ENCODE data around the gene HNRNPC. TPM values are rescaled to one million over a fixed set of nuclear protein-coding genes. Genes with fewer than 3 reads are reported as not detected.

HNRNPC gene
- total and polyA plus RNA-seq, 9 of the 15 experiments (the other 6 are each of a cell fraction or from before 2014, with no cell fraction given): 679 to 1,557 (median 1,191) TPM

GRCh38 chr14:21209185-21209584 lies 60.1 kb downstream of the HNRNPC start:
- Histone ChIP-seq H3K4me2 (ENCODE audit: insufficient read depth, low read length) (no peak overlapping the region), H3K27ac (ENCODE audit: extremely low read depth, low read depth, low read length) (no peak overlapping the region), H3K9me3 (replicated peaks; ENCODE audit: control insufficient read depth, insufficient read depth, low read depth, low read length) (no peaks in the 10 kb centered on the region), H4K20me1 (replicated peaks; ENCODE audit: control insufficient read depth, insufficient read depth, low read length) (peaks cover under 1% of the 10 kb centered on the region; the same call in 1 of the 2 replicates), H3K36me3 (ENCODE audit: control insufficient read depth, insufficient read depth, low read length) (peaks cover 87% of the 10 kb centered on the region), H3K27me3 (ENCODE audit: control insufficient read depth in 2 of 2, insufficient read depth in 2 of 2, low read length in 2 of 2) (no peaks in the 10 kb centered on the region), H3K4me3 (no peak overlapping the region), H2AFZ (ENCODE audit: low read depth, low read length) (no peak overlapping the region), H3K4me1 (replicated peaks in 1 of 2; ENCODE audit: control insufficient read depth in 2 of 2, insufficient read depth in 2 of 2, low read length in 2 of 2) (no peaks in the 10 kb centered on the region), H3K79me2 (ENCODE audit: control insufficient read depth, insufficient read depth, low read length) (peaks cover 21% of the 10 kb centered on the region; the same call in 2 of the 3 replicates), H3K9ac (ENCODE audit: insufficient read depth in 1 of 2, low read depth in 2 of 2, low read length in 2 of 2) (no peak overlapping the region), H3K9me1 (ENCODE audit: control insufficient read depth, insufficient read depth, low read length) (no peaks in the 10 kb centered on the region)
- 78% methylated on average over 1 of the region's 1 CpG for WGBS (ENCODE audit: insufficient coverage, low coverage, missing lambda C conversion rate)
- intact Hi-C loops (cut with micrococcal nuclease): no loop called here
- TF ChIP-seq KLF13 (tag; IDR thresholded peaks at IDR 0.05; ENCODE audit: borderline replicate concordance, low read depth) (no peak), ZNF830 (CRISPR knock-in tag; IDR thresholded peaks at IDR 0.05) (no peak), MCM2 (IDR thresholded peaks at IDR 0.05; ENCODE audit: low read depth) (no peak), FOXJ2 (tag; IDR thresholded peaks at IDR 0.05) (no peak), GATAD2A (IDR thresholded peaks at IDR 0.05) (no peak), IRF2 (CRISPR knock-in tag; IDR thresholded peaks at IDR 0.05) (no peak)
- POLR2A ChIA-PET: interaction anchor here (0.6 kb wide), 2 partner anchors 19 to 139 kb away, joined by 3 read pairs; partner anchors contain the start of gene ARHGEF40
- no peak for DNase-seq (ENCODE audit: extremely low read depth in 1 of 4, low spot score in 3 of 4)
- no TSS peak for BruUV-seq (replicated peaks)
- in situ Hi-C loops (cut with MboI): no loop called here
- FAIRE-seq: no peak
- no peak for ATAC-seq
- CTCF ChIA-PET (ENCODE audit: low intra/inter-chr PET ratio): no interaction called here

- Histone ChIP-seq H3K27me3 (ENCODE audit: control insufficient read depth in 2 of 2, insufficient read depth in 2 of 2, low read length in 2 of 2) (no peaks in the 10 kb centered on the region), H3K4me1 (replicated peaks in 1 of 2; ENCODE audit: control insufficient read depth in 2 of 2, insufficient read depth in 2 of 2, low read length in 2 of 2) (no peaks in the 10 kb centered on the region), H3K4me3 (no peak overlapping the region), H3K27ac (ENCODE audit: extremely low read depth, low read depth, low read length) (no peak overlapping the region), H2AFZ (ENCODE audit: low read depth, low read length) (no peak overlapping the region), H3K9me3 (replicated peaks; ENCODE audit: control insufficient read depth, insufficient read depth, low read depth, low read length) (no peaks in the 10 kb centered on the region), H3K36me3 (ENCODE audit: control insufficient read depth, insufficient read depth, low read length) (peaks cover 80% of the 10 kb centered on the region), H3K4me2 (ENCODE audit: insufficient read depth, low read length) (no peak overlapping the region), H3K9ac (ENCODE audit: insufficient read depth in 1 of 2, low read depth in 2 of 2, low read length in 2 of 2) (no peak overlapping the region), H4K20me1 (replicated peaks; ENCODE audit: control insufficient read depth, insufficient read depth, low read length) (no peaks in the 10 kb centered on the region; the same call in 1 of the 2 replicates), H3K9me1 (ENCODE audit: control insufficient read depth, insufficient read depth, low read length) (no peaks in the 10 kb centered on the region), H3K79me2 (ENCODE audit: control insufficient read depth, insufficient read depth, low read length) (peaks cover 16% of the 10 kb centered on the region; the same call in 2 of the 3 replicates)
- no peak for FAIRE-seq
- TF ChIP-seq PTTG1 (tag; IDR thresholded peaks at IDR 0.05; ENCODE audit: low read depth): no peak
- no peak for TF ChIP-seq TAL1 (IDR thresholded peaks at IDR 0.05)
- 100% methylated on average over 4 of the region's 4 CpGs for WGBS (ENCODE audit: insufficient coverage, low coverage, missing lambda C conversion rate)
- intact Hi-C loops (cut with micrococcal nuclease) (no loop called here), in situ Hi-C loops (cut with MboI) (no loop called here)
- ChIA-PET CTCF (ENCODE audit: low intra/inter-chr PET ratio) (no interaction called here), POLR2A (no interaction called here)
- BruUV-seq (replicated peaks): no TSS peak
- ATAC-seq: no peak
- no peak for DNase-seq (ENCODE audit: extremely low read depth in 1 of 4, low spot score in 3 of 4)
Observed at GRCh38 chr14:21208554-21208953, 60.7 kb downstream of the HNRNPC start.
